GOT3 (cell line): ENCODE measurements around the gene ZNF417.
"Not testable (repeated sequence)": the region's sequence is repeated elsewhere in the genome, so short reads cannot be mapped to it uniquely, and the experiment has no call there.

Source experiments
- DNase-seq: peaks from one replicate; lab custom pipeline; 2025; ENCODE audit warnings: mixed read lengths; lab: John Stamatoyannopoulos, UW

Gene ZNF417

DNA sequence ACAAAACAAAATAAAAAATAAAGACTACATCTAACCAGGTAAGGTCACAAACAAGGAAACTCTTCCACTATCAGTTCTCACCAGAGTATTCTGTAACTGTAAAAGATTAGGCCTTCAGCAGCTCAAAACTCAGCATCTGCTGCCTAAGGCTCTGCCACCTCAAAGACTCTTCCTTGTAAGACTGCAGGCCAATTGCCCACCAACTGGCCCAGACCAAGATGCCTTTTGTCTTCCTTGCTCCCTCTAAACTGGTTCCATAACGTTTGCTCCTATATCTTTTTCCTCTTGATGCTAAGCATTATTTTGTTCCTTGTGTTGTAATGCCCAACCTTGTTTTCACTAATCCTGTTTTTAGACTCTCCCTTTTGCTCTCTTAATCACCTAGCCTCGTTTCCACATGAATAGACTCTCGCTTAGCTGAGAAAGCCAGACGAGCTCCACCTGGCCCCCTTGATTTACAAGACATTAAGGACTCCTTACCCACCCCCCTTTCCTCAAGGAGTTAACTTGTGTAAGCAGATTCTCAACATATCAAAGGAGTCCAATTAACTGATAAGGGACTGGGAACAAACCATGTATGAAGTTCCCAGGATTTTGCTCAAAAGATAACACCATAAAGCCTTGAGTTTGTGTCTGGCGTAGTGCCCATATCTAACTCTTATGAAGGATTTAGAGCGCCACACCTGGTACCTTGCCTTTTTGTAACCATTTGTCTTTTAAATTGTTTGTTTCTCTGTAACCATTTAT is 29.0 kb downstream of the ZNF417 start:
- DNase-seq, result no peak

DNA sequence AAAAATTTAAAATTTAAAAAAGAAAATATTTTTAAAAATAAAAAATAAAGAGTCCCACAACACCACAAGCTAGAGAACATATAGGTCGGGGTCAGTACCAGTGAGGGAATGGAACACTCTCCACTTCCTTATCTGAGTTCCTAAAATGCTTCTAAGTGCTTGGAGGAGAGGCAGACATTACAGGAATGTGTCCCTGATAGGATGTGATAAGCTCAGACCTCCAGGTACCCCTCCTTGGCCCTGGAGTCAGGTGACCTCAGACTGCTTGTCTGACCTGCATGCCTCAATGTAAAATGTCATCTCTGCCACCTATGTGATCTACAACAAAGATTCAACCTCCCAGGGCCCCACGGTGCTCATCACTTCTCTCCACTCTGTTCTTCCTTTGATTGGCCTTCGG is 30.3 kb downstream of the ZNF417 start:
- DNase-seq, result no peak

DNA sequence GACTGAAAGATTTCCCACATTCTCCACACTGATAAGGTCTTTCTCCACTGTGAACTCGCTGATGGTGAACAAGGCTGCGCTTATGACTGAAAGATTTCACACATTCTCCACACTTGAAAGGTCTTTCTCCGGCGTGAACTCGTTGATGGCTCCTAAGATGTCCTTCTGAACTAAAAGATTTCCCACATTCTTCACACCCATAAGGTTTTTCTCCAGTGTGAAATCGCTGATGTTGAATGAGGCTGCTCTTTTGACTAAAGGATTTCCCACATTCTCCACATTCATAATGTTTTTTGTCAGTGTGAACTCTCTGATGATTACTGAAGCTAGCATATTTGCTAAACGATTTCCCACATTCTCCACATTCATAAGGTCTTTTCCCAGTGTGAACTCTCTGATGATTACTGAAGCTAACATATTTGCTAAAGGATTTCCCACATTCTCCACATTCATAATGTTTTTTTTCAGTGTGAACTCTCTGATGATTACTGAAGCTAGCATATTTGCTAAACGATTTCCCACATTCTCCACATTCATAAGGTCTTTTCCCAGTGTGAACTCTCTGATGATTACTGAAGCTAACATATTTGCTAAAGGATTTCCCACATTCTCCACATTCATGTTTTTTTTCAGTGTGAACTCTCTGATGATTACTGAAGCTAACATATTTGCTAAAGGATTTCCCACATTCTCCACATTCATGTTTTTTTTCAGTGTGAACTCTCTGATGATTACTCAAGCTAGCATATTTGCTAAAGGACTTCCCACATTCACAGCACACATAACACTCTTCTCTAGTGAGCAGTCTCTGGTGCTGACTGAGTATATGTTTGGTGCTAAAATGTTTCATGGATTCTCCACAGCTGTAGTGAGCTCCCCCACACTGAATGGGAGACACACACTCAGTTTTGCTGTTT is 42.3 kb downstream of the ZNF417 start:
- DNase-seq, result not testable (repeated sequence)

DNA sequence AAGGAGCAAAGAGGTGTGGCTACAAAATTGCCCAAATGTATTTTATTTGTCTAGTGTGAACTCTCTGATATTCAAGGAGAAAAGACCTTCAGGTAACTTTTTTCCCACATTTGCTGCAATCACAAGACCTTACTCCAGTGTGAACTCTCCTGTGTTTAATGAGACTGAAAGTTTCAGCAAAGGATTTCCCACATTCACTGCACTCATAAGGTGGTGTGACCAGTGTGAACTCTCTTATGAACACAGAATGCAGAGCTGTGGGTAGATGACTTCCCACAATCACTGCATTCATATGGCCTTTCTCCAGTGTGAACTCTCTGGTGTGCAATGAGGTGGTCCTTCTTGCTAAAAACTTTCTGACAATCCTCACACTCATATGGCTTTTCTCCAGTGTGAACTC is 43.9 kb downstream of the ZNF417 start:
- DNase-seq, result no peak

DNA sequence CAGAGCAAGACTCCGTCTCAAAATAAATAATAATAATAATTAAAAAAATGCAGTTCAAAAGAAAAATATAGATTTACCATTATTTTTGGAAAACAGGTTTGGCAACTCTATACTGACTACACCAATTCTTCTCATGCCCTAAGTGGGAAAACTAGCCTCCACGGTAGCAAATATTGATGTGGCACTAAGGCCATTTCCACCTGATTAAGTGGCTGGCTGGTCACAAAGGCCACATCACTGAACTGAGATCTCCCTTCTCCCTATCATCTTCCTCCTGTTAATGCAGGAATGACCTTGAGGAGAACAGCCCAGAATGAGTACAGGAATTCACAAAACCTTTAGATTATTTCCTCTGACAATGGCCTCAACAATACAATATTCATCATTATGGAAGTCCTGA is 46.2 kb downstream of the ZNF417 start:
- DNase-seq, result no peak

DNA sequence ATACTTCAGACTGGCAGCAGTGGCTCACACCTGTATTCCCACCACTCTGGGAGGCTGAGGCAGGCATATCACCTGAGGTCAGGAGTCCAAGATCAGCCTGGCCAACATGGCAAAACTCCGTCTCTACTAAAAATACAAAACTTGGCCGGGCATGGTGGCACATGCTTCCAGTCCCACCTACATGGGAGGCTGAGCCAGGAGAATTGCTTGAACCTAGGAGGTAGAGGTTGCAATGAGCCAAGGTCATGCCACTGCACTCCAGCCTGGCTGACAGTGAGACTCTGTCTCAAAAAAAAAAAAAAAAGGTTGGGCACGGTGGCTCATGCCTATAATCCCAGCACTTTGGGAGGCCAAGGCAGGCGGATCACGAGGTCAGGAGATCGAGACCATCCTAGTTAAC is 46.7 kb downstream of the ZNF417 start:
- not testable (repeated sequence) for DNase-seq

DNA sequence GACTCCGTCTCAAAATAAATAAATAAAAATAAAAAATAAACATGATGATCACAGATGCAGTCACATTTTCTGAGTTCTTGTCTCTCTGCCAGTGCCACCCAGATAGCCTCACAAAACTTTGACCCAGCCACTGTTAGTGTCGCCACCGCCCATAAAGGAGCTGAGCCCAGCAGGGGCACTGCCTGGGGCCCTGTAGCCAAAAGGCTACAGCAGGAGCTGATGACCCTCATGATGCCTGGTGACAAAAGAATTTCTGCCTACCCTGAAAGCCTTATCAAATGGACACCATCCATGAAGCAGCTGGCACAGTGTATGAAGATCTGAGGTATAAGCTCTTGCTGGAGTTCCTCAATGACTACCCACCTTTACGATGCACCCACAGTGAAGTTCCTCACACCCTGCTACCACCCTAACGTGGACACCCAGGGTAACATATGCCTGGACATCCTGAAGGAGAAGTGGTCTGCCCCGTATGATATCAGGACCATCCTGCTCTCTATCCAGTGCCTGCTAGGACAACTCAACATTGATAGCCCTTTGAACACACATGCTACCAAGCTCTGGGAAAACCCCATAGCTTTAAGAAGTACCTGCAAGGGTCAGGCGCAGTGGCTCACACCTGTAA is 48.4 kb downstream of the ZNF417 start:
- no peak for DNase-seq
